WTC11 (cell line): ENCODE results near the gene SMPX.

Source experiments
- NR2C2 ChIP-seq: sonication (generic); formaldehyde crosslinking; IDR thresholded peaks from 2 replicates; pipeline ENCODE4 v1.8.0; 2022; ENCODE audit warnings: mild to moderate bottlenecking, missing genetic modification reagents
- TF ChIP-seq, protein P1 (sequence below): fragments of 200-600 bp; IDR thresholded peaks from 2 replicates; pipeline ENCODE4 v1.8.0; 2022; ENCODE audit warnings: antibody characterized with exemption
- TF ChIP-seq, protein P2 (sequence below): sonication (generic); formaldehyde crosslinking; IDR thresholded peaks from 2 replicates; pipeline ENCODE4 v1.8.0; 2022; ENCODE audit warnings: mild to moderate bottlenecking, missing genetic modification reagents
- TF ChIP-seq, protein P3 (sequence below): sonication (generic); formaldehyde crosslinking; conservative IDR thresholded peaks from 2 replicates; pipeline ENCODE4 v1.8.1; 2022; ENCODE audit warnings: mild to moderate bottlenecking, missing genetic modification reagents

DNA sequence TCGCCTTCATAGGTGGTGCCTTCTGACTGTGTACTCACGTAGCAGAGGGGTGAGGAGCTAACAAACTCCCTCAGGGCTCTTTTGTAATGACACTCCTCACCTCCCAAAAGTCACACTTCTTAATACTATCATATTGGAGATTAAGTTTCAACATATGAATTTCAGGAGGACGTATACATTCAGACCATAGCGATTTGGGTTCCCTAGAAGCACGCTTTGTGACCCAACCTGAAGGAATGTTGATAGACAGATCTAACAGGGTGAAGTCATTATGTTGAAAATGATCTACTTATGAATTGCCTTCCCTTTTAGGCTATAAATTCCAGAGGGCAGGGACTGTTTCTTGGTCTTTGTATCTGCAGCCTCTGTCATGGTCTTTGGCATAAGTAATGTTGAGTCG is 96.6 kb downstream of the SMPX start:
- TF ChIP-seq, protein P1, sequence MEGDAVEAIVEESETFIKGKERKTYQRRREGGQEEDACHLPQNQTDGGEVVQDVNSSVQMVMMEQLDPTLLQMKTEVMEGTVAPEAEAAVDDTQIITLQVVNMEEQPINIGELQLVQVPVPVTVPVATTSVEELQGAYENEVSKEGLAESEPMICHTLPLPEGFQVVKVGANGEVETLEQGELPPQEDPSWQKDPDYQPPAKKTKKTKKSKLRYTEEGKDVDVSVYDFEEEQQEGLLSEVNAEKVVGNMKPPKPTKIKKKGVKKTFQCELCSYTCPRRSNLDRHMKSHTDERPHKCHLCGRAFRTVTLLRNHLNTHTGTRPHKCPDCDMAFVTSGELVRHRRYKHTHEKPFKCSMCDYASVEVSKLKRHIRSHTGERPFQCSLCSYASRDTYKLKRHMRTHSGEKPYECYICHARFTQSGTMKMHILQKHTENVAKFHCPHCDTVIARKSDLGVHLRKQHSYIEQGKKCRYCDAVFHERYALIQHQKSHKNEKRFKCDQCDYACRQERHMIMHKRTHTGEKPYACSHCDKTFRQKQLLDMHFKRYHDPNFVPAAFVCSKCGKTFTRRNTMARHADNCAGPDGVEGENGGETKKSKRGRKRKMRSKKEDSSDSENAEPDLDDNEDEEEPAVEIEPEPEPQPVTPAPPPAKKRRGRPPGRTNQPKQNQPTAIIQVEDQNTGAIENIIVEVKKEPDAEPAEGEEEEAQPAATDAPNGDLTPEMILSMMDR: no peak
- TF ChIP-seq NR2C2 (CRISPR knock-in tag): no peak
- TF ChIP-seq, protein P2, sequence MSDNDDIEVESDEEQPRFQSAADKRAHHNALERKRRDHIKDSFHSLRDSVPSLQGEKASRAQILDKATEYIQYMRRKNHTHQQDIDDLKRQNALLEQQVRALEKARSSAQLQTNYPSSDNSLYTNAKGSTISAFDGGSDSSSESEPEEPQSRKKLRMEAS (CRISPR knock-in tag): no peak
- TF ChIP-seq, protein P3, sequence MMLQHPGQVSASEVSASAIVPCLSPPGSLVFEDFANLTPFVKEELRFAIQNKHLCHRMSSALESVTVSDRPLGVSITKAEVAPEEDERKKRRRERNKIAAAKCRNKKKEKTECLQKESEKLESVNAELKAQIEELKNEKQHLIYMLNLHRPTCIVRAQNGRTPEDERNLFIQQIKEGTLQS (CRISPR knock-in tag): no peak
